Uterus (tissue), 4 donors: ENCODE data around the gene TUBB. TPM values are rescaled to one million over a fixed set of nuclear protein-coding genes. Genes with fewer than 3 reads are reported as not detected.

Source experiments
- DNase-seq, 2 donors: peaks; one replicate each; pipeline ENCODE4 v3.0.0-alpha.2; 2019 to 2020
- H3K27ac ChIP-seq, 2 donors: fragments of 200-600 bp; sonication (generic); 1 replicate in 1 of 2; 2 replicates in 1 of 2; pipeline ENCODE4 v1.5.1; 2016 to 2018
- H3K27me3 ChIP-seq, 2 donors: fragments of 200-600 bp; sonication (generic); one replicate each; pipeline ENCODE4 v1.5.1; 2018 to 2019; ENCODE audit warnings: control low read depth in 1 of 2
- H3K36me3 ChIP-seq, 2 donors: fragments of 200-600 bp; sonication (generic); one replicate each; pipeline ENCODE4 v1.5.1; 2019; ENCODE audit warnings: control low read depth in 1 of 2
- H3K4me1 ChIP-seq, 2 donors: fragments of 200-600 bp; sonication (generic); one replicate each; pipeline ENCODE4 v1.5.1; 2018 to 2019; ENCODE audit warnings: control low read depth in 1 of 2
- H3K4me3 ChIP-seq, 2 donors: fragments of 200-600 bp; sonication (generic); 1 replicate in 1 of 2; 2 replicates in 1 of 2; pipeline ENCODE4 v1.5.1; 2018 to 2019; ENCODE audit warnings: mild to moderate bottlenecking in 1 of 2
- H3K9me3 ChIP-seq, 2 donors: fragments of 200-600 bp; sonication (generic); one replicate each; pipeline ENCODE4 v1.5.1; 2019; ENCODE audit warnings: control low read depth in 1 of 2
- POLR2A ChIP-seq, 2 donors: fragments of 450-650 bp; IDR thresholded peaks; one replicate each; pipeline ENCODE4 v1.6.1; 2016; ENCODE audit warnings: antibody characterized with exemption in 2 of 2, mild to moderate bottlenecking in 1 of 2, moderate library complexity in 1 of 2
- intact Hi-C: fragments of 100-400 bp; cut with DNase I; formaldehyde crosslinking; loops from one replicate; pipeline ENCODE4 v1.15.1; 2023; ENCODE audit warnings: low total_unique reads
- total RNA-seq, 4 donors: library from RNA; depleted of rRNA in 3 of 4; stranded (reverse); fragments of >200 nt in 3 of 4; gene quantifications; one replicate each; pipeline versions ENCODE4 v1.1.0 to v1.2.4, GENCODE V29; 2014 to 2023
- TF ChIP-seq, protein P1 (sequence below), 4 experiments: fragments of 200-600 bp in 2 of 4; fragments of 450-650 bp in 2 of 4; sonication (generic) in 2 of 4; IDR thresholded peaks; one replicate each; pipeline ENCODE4 v1.5.1; 2016 to 2019; ENCODE audit warnings: antibody characterized with exemption in 4 of 4, mild to moderate bottlenecking in 2 of 4, moderate library complexity in 1 of 4
- donor health status: DM: yes; HTN: yes; CAD: no.

Gene TUBB
- total RNA-seq, 4 donors from 2014 or later: 130 to 426 (median 290) TPM

DNA sequence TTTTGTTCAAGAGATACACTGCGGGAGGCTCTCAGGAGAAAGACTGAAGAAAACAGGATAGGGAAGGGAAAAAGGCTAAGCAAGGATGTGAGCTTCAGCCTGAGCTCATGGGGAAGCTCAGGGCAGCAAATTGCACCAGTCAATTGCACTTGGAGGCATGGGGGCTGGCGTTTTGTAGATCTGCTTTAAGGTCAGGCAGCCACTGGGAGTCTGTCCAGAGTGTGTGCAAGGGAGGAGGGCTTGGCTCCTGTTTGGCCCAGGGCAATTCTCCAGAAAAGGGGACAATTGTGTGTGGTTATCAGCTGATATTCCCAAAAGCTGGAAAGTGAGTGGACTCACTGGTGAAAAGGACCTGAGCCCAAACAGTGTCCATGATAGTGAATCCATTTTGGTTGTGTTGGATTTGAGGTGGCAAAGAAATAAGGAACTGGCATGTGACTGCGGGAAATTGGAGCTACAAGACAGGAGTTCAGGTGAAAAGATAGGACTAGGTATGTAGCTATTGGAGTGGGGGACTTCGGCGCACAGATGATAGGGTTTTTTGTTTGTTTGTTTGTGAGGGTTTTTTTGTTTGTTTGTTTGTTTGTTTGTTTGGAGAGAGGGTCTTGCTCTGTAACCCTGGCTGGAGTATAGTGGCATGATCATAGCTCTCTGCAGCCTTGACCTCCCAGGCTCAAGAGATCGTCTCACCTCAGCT, 46.5 kb downstream of the TUBB start:
- Histone ChIP-seq H3K4me1 (peaks cover 3 to 11% of the 10 kb centered on the region in 2 donors), H3K27ac (no peak overlapping the region), H3K27me3 (no peaks in the 10 kb centered on the region), H3K36me3 (no peaks in the 10 kb centered on the region), H3K4me3 (no peak overlapping the region), H3K9me3 (no peaks in the 10 kb centered on the region)
- intact Hi-C loops: loop anchor here (5.0 kb wide), 1 partner anchor 936 kb away; the partner anchor contains the start of gene ABHD16A
- DNase-seq: no peak
- TF ChIP-seq POLR2A (IDR thresholded peaks at IDR 0.05): no peak
- TF ChIP-seq, protein P1, sequence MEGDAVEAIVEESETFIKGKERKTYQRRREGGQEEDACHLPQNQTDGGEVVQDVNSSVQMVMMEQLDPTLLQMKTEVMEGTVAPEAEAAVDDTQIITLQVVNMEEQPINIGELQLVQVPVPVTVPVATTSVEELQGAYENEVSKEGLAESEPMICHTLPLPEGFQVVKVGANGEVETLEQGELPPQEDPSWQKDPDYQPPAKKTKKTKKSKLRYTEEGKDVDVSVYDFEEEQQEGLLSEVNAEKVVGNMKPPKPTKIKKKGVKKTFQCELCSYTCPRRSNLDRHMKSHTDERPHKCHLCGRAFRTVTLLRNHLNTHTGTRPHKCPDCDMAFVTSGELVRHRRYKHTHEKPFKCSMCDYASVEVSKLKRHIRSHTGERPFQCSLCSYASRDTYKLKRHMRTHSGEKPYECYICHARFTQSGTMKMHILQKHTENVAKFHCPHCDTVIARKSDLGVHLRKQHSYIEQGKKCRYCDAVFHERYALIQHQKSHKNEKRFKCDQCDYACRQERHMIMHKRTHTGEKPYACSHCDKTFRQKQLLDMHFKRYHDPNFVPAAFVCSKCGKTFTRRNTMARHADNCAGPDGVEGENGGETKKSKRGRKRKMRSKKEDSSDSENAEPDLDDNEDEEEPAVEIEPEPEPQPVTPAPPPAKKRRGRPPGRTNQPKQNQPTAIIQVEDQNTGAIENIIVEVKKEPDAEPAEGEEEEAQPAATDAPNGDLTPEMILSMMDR (IDR thresholded peaks at IDR 0.05): no peak

DNA sequence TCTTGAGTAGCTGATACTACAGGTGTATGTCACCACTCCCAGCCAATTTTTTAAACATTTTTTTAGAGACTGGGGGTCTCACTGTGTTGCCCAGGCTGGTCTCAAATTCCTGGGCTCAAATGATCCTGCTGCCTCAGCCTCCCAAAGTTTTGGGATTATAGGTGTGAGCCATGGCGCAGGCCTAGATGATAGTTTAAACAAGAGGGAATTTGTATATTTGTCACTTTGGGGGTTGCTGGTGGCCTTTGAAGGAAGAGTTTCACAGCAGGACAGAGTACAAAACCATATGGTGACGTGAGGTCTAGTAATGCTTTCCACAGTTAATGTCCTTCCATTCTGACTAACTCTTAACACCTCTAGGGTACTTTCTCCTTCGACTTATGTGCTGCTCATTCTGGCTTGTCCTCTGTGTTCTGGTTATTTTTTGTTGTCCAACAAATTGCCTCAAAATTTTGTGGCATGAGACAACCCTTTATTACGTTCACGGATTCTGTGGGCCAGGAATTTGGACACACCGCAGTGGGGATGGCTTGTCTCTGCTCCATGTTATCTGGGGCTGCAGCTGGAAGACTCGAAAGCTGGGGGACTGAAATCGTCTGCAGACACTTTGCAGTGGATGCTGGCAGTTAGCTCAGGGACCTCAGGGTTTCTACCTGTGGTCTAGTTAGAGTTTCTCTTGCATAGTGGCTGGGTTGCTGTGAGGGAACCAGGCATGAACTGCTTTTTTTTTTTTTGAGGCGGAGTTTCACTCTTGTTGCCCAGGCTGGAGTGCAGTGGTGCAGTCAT, 47.2 kb downstream of the TUBB start:
- Histone ChIP-seq H3K36me3 (no peaks in the 10 kb centered on the region), H3K27ac (no peak overlapping the region), H3K9me3 (no peaks in the 10 kb centered on the region), H3K27me3 (no peaks in the 10 kb centered on the region), H3K4me3 (no peak overlapping the region), H3K4me1 (peaks cover 3 to 11% of the 10 kb centered on the region in 2 donors)
- TF ChIP-seq POLR2A (IDR thresholded peaks at IDR 0.05): no peak
- TF ChIP-seq, protein P1 (IDR thresholded peaks at IDR 0.05): no peak
- intact Hi-C loops: loop anchor here (5.0 kb wide), 1 partner anchor 935 kb away; the partner anchor contains the start of gene ABHD16A
- no peak for DNase-seq

DNA sequence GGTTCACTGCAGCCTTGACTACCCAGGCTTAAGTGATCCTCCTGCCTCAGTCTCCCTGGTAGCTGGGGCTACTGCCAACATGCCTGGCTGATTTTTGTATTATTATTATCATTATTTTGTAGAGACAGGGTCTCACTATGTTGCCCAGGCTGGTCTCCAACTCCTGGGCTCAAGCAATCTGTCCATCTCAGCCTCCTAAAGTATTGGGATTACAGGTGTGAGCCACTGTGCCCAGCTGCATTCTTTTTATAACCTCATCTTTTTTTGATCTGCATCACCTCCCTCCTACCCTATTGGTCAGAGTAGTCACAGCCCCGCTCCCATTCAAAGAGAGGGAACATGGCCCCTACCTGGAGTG, 47.8 kb downstream of the TUBB start:
- peaks cover 3 to 11% of the 10 kb centered on the region in 2 donors for H3K4me1 ChIP-seq
- DNase-seq: no peak
- no peaks in the 10 kb centered on the region for H3K36me3 ChIP-seq
- H3K9me3 ChIP-seq: no peaks in the 10 kb centered on the region
- no peak for TF ChIP-seq POLR2A (IDR thresholded peaks at IDR 0.05)
- TF ChIP-seq, protein P1 (IDR thresholded peaks at IDR 0.05): no peak
- no peak overlapping the region for H3K4me3 ChIP-seq
- intact Hi-C loops: loop anchor here (5.0 kb wide), 1 partner anchor 934 kb away; the partner anchor contains the start of gene ABHD16A
- no peaks in the 10 kb centered on the region for H3K27me3 ChIP-seq
- peak overlapping the region in 1 of 2 donors; percentile 89 for H3K27ac ChIP-seq

DNA sequence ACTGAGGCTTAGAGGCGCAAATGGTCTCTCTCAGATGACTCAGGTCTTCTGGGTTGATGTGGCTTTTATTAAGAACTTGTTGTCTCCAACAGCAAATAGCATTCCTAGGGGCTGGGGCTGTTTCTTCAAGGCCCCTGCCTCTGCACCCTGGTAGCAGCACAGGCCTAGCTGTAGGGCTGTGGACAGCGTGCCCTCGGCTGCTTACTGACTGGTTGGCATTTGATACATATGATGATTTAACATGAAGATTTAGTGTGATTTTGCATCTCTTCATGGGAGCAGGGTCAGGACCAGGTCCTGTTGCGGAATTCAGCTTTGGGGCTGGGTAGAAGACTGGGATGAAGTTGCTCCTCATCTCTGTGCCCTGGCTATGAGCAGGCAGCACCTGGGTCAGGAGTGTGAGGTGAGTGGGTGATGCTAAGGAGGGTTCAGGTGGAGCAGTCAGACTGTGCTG, 48.5 kb downstream of the TUBB start:
- H3K36me3 ChIP-seq: no peaks in the 10 kb centered on the region
- H3K27me3 ChIP-seq: no peaks in the 10 kb centered on the region
- H3K9me3 ChIP-seq: no peaks in the 10 kb centered on the region
- TF ChIP-seq POLR2A (IDR thresholded peaks at IDR 0.05): no peak
- TF ChIP-seq, protein P1 (IDR thresholded peaks at IDR 0.05): no peak
- no peak overlapping the region for H3K4me3 ChIP-seq
- H3K4me1 ChIP-seq: peaks cover 3 to 11% of the 10 kb centered on the region in 2 donors
- no peak for DNase-seq
- peak overlapping the region; percentile 88 to 89 for H3K27ac ChIP-seq
- intact Hi-C loops: loop anchor here (5.0 kb wide), 1 partner anchor 934 kb away; the partner anchor contains the start of gene ABHD16A
